Stimulated activated CD8-positive, alpha-beta memory T cell treated with anti-CD3 and anti-CD28 coated beads, Interleukin-7, amount 100 ng/mL, for 24 hours (primary cell): Measurements from ENCODE around the gene DIPK2A.

Experiments used
- DNase-seq: peaks from one replicate; pipeline ENCODE4 v3.0.0-alpha.2; 2020; ENCODE audit warnings: low read depth

DIPK2A gene, protein sequence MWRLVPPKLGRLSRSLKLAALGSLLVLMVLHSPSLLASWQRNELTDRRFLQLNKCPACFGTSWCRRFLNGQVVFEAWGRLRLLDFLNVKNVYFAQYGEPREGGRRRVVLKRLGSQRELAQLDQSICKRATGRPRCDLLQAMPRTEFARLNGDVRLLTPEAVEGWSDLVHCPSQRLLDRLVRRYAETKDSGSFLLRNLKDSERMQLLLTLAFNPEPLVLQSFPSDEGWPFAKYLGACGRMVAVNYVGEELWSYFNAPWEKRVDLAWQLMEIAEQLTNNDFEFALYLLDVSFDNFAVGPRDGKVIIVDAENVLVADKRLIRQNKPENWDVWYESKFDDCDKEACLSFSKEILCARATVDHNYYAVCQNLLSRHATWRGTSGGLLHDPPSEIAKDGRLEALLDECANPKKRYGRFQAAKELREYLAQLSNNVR

DNA sequence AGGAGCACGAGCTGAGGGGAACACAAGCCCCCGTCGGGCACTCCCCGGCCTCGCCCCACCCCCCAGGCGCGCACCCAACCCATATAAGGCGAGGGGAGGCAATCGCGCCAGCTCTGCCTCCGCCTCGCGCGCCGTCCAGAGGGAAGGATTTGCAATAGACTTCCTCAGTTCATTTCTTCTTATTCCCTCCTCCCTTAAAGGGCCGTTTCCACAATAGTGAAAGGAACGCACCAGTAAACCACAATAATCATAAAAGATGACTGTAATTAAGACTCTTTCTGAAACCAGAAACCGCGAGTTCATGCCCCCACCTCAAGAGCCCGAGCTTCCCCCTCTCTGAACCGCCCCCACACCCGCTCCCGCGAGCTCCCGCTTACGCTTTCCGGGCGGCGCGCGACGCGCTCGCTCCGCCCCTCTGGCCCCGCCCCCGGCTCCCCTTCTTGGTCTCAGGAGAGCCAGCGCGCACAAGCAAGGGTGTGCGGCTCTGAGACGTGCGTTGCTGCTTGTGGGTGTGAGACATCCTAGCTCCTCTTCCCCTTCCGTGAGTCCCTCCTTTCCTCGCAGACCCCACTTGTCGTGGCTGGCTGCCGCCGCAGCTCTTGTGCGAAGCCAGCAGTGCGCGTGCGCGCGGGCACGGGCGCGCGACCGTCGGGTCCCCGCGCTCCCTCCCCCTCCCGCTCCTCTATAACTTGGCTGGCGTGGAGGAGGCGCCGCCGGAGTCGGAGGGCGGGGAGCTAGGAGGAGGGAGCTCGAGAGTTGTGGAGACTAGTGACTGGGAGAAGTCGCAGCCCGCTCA, at the start of gene DIPK2A:
Gene DIPK2A, plus strand, starts transcription at position 465 of the 796 bp plus-strand sequence. CDS start 510 bp downstream, outside the sequence.
- DNase-seq = peak; percentile 90

DNA sequence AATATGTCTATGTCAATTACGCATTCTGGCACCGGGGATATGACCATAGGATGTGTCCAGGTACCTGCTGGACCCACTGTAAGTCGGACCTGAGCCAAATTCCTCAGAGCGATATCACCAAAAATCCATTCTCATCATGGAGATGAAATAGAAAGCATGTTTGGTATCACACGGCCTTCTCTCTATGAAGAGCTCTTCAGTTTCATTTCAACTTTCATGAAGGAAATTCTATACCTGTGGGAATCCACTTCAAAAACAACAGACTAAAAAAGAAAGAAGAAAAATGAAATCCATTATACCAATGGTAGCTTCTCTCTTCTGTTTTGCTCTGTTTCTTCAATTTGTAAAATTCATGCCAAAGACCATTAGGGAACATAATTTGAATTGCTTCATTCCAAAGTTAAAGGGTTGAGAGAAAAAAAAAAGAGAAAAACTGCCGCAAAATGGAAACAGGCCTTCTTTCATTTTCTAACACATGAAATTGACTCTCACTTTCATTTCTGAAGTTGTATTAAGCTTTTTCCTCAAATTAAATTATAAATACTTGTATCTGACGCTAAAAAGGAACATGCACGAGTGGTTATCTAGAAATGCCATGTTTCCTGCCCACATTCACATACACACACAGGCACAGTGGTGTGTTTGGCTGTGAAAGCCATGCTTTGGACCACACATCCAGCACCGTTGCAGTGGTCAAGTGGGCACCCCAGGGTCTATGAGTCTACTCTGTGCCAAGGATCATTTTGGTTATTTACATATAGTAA, 46.9 kb upstream of the DIPK2A start:
- no peak for DNase-seq

DNA sequence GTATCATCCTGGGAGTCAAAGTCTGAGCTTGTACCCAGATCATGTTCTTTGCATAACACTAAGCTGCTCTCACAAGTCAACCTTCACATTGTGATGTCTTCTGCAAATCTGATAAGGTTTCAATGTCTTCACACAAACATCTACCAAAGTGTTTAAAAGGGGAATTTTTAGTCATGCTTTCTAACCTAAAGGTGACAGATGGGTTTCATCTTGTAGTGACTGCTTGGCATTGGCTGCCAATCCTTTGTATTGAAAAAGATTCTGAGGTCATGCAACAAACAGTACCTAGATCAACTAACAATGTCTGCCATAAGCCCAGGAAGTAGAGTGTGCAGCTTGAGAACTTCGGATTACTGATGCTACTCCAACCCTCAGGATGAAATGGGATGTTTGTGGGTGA, 43.6 kb upstream of the DIPK2A start:
- no peak for DNase-seq

DNA sequence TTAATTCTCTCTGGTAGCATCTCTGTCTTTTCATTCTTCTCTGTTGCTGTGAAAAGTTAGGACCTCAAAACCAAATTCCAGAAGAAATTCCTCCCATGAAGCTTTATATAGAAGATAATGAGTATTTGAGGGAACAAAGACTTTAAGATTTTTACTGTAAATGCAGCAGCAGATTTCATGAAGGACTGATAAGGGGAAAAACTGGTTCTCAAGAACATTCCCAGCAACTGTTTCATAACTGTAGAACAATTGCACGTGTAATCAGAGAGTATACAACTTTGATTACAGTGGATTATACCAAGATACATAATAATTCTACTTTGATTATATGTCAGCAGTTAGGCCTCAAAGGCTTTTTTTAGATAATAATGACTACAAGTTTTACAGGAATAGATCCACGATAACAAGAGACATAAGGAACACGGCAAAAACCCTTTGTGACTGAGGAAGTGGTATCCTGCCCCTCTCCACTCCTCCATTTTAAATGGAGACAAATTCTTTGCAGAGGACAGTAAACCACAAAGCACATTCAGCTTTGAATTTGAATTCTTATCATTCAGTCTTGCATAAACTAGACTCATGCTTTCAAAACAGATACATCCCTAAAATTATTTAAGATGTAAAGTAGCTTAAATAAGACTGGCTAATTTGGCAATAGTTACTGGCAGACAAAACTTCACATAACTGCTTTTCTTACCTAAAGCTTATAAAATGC, 42.9 kb upstream of the DIPK2A start:
- no peak for DNase-seq

DNA sequence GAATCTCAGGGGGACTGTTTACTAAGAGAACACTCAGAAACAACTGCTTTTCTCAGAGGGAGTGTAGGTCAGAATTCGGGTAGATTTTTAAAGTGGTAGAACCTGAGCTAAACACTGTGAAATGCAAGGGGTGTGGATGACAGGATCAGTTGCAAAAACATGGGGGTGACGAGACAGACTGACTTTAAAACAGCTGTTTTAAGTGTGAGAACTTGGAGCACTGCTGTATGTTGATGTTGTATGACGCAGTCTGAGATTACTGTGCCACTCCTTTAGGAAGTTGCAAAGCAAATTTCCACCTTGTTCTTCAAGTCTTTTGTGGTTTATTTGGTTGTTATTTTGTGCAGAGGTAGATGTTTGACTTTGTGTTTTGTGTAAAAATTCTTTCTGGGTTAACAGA, 36.8 kb upstream of the DIPK2A start:
- no peak for DNase-seq

DNA sequence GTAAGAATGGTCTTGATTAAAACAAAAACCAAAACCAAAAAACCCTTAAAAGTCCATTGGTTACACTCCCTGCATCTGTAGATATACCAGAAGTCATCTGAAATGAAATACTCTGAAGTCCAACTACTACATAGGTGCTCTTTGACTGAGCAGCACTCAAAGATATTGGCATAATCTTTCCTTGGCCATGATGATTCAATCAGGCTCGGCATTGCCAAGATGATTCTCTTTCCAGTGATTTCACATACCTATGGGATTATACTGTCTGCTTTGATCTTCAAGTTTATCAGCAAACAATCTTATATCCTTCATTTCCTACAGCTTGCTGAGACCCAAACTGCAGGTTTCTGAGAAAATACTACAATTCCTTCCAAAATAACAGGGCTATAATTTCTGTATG, 35.9 kb upstream of the DIPK2A start:
- DNase-seq = no peak

DNA sequence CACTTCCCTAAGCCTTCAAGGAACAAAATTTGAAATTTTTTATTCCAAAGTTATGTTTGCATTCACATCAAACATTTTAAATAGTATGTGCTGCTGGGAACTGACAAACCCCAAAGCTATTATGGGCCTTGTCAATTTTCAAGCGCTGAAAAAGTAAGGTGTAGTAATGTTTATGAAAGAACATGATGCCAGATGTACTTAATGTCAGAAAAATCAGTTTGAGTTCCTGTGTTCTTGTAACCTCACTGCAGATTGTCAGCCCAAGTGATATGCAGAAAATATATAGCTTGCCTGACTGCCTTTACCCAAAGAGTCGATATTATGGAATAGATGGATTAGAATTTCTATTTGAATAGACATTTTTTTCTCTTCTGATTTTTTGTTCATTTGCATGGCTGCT, 20.8 kb upstream of the DIPK2A start:
- no peak for DNase-seq

DNA sequence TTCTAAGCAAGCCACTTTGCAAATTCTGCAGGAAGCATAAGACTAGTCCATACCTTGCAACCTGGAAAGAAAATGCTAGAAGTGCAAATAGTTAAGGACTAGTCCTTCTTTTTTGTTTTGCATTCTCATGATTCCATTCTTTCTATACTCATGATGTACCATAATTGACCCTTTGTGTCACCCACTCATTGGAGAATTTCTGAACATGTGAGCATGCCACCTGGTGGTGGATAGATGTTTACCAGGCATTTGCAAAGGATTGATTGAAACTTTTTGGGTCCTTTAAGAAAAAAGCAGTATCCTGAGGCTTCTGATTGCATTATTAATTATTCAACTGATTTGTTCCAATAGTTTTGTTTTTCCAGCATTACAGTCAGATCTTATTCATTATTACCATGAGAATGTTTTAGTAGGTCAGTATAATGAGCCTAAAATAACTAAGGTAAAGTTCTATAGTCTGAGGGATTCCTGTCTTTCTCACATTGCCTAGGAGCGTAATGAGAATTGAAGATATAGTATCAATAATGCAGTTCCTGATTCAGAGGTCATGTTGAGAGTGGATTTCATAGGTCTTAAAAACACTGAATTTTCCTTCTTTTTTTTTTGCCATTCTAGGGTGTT, 20.2 kb upstream of the DIPK2A start:
- no peak for DNase-seq

DNA sequence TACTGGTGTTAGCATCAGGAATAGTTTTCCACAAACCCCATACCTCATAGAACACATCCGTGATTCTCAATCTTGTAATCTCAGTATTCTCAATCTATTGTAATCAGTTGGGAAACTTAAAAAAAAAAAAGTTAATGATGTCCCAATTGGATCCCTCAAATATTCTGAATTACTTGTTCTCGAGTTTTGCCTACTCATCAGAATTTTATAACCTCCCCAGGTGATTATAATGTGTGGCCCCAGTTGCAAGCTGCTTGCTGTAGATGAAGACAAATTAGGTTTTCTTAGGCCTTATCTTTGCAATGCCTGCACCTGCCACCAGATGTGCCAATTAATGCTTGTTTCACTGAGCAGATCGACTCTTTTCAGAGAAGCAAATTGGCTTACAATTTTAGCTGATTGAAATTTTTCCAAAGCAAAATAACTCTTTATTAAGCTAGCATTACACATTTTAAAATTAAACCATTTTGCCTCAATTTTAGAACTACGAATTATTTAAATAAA, 19.0 kb upstream of the DIPK2A start:
- no peak for DNase-seq

DNA sequence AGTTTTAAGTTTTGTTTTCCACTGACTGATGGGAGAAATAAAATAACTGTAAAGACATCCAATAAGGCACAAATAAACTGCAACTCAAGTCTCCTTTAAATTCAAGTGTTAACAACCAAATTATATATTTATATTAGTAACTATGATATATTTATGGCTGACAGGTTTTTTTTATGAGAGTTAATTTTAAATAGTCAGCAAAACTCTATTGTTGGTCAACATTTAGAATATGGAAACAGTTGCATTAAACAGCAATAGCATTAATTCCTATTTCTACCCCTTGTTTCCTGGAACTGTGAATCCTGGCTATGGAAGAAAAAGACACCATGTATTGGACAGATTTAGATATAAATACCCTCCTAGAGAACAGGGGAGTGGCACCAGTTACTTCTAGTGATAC, 16.5 kb upstream of the DIPK2A start:
- no peak for DNase-seq

DNA sequence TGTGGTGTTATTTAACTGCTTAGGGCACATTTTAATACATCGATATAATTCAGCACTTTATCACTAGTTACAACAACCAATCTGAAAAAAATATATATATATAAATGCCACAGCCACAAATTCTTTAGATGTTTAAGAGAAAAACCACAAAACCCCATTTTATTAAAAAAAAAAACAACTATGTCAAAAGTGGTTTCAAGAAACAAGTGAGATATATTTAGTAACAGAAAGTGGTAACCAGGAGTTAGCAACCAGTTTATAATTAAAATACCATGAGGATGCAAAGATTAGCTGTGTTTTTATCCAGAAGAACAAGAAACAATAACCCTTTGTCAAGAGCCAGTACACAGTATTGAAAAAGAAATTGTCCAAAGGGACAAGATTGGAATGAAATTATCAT, 14.8 kb upstream of the DIPK2A start:
- DNase-seq = no peak

DNA sequence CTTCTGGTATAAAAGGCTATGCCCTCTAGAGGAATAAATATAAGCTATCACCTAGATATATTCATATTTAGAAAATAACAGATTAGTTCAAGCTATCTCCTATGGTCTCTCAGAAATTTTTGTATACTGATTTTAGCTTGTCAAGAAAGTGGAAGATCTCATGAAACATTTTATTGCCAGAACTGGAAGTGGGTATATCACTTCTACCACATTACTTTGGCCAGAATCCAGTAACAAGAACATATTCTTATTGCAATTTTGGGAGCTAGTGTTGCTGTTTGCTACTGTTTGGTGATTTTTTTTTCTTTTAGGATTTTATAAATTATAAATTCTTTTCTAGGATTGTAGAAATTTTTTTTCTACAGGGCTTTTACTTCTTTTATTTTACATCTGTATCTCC, 14.2 kb upstream of the DIPK2A start:
- no peak for DNase-seq

DNA sequence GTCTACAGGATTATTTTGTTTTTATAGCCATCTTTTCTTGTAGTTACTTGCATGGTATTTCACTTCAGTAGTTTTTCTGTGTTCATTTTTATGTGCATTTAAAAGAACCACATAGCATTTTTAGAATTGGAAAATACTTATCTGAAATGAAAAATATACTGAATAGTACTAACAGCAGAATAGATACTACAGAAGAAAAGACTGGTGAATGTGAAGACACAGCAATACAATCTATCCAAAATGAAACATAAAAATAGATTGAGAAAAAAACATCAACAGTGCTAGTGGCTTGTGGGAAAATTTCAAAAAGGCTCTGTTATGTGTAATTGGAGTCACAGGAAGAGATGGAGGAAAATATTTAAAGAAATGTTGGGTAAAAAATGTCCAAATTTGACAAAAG, 12.7 kb upstream of the DIPK2A start:
- DNase-seq = no peak

DNA sequence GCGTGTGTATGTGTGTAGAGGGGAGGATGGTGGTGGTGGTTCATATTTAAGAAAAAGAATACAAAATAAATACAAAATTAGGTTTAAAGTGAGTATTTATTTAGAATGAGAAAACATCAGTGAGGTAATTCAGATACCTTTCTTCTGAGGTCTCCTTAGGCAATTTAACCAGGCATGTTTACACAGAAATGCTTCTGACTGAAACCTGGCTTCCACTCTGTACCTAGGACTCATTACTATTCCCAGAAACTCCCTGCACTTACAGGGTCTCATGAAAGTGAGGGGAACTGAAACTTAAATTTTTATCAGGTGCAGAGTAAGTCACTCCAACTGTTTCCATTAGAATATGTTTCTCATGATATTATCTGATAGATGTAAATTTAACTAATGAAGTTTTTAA, 10.3 kb upstream of the DIPK2A start:
- no peak for DNase-seq

DNA sequence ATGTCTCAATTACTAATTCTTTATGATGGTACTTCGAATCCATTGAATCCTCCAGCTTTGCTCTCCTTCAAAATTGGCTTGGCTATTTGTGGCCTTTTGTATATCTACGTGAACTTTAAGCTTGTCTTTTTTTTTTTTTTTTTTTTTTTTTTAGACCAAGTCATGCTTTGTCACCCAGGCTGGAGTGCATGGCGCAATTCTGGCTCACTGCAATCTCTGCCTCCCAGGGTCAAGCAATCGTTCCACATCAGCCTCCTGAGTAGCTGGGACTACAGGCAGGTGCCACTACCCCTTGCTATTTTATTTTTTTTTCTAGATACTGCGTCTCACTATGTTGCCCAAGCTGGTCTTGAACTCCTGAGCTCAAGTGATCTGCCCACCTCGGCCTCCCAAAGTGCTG, 7.7 kb upstream of the DIPK2A start:
- DNase-seq = no peak

DNA sequence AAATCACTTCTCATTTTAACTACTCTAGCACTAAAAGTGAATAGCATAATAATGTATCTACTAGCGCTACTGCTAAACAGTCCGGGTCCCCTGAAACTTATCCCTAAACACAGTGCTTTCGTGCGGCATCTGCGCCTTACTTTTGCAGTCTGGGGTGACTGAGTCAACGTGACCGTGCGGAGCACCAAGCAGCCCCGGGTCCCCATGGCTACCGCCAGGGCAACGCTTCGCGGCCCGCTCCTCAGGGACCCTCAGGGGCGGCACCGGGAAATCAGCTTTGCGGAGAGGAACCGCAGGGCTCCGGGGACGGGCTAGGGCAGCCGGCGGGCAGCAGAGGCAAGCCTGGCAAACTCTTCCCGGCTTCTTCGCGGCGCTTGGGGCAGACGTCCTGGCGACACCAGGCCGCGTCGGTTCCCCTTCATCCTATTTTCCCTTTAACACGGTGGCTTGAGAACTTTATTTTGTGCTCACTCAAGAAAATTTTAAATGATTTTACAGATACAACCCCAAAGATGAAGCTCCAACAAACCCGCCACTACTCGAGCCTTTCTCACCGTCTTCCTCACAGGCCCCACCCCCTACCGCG, 757 bp upstream of the DIPK2A start:
- DNase-seq = peak; percentile 18

DNA sequence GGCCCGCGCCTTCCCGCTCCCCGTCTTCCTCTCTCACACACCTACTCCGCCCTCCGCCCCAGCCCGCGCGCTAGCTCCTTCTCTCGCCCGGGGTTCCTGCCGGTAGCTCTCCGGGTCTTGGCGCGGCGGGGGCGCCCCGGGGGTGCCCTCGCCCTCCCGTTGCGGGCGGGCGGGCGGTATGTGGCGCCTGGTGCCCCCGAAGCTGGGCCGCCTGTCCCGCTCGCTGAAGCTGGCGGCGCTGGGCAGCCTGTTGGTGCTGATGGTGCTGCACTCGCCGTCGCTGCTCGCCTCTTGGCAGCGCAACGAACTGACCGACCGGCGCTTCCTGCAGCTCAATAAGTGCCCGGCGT, 507 bp downstream of the DIPK2A start:
- peak; percentile 16 for DNase-seq

DNA sequence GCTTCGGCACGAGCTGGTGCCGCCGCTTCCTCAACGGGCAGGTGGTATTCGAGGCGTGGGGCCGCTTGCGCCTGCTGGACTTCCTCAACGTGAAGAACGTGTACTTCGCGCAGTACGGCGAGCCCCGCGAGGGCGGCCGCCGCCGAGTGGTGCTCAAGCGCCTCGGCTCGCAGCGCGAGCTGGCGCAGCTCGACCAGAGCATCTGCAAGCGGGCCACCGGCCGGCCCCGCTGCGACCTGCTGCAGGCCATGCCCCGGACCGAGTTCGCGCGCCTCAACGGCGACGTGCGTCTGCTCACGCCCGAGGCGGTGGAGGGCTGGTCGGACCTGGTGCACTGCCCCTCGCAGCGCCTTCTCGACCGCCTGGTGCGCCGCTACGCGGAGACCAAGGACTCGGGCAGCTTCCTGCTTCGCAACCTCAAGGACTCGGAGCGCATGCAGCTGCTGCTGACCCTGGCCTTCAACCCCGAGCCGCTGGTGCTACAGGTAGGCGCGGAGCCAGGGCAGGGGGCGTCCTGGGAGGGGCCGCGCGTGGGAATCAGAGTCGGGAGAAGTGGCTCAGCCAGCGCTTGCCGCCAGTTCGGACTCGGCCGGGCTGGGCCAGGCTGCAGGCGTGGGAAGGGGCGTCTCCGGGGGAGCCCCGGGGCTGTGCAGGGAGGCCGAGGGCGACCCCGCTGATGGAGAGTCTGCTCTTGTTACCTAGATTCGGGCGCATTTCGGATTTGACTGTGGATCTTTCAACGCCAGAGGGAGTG, 1.1 kb downstream of the DIPK2A start:
- DNase-seq = peak; percentile 21

DNA sequence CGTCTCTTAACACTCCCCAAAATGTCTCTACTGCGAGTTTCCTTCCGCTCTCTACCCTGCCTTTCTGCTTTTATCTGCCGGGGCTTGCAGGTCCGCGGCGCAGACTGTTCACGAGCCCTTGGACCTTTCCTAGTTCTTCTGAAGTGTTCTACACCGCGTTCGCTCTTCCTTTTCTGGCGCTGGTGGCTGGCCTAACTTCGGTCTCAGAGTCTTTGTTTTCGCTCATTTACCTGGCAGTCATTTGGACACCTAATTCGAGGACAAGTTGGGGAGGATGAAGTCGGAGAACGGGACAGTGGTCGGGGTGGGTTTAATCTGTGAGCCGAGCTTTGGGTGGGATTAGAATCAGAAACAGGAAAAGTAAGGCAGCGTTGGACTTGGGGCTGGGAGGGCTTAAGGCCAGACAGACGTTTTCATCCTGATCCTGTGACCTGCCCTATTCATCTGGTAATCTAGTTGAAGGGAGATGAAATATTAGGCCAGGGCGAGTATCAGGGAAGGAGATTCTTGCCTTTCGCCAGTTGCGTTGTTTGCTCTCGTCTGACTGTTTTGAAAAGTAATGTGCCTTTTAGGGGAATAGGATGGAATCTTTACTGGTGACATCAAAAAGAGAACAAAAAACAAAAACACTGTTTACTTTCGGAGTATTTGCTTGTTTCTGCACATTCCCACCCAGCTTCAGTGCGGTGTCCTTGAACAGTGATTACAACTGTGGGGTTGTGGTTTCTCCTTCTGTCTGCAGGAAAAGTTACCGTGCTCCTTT, 1.8 kb downstream of the DIPK2A start:
- peak; percentile 27 for DNase-seq
